Activated CD4-positive, CD25-positive, alpha-beta regulatory T cell treated with anti-CD3 and anti-CD28 coated beads, Interleukin-2, amount 50 U/mL, for 24 hours (primary cell): ENCODE measurements around the gene ALOX15.
A peak's percentile ranks its signal among the peaks of the same experiment; 100 is the strongest.
"Not testable (repeated sequence)": the region's sequence is repeated elsewhere in the genome, so short reads cannot be mapped to it uniquely, and the experiment has no call there.

ENCODE experiments used
- ATAC-seq, 2 donors: fragments of 150-1000 bp; cut with Tn5 transposase; one replicate each; pipeline ENCODE4 v1.10.0; 2021; ENCODE audit warnings: mild to moderate bottlenecking in 1 of 2, moderate library complexity in 1 of 2

The ALOX15 gene

DNA sequence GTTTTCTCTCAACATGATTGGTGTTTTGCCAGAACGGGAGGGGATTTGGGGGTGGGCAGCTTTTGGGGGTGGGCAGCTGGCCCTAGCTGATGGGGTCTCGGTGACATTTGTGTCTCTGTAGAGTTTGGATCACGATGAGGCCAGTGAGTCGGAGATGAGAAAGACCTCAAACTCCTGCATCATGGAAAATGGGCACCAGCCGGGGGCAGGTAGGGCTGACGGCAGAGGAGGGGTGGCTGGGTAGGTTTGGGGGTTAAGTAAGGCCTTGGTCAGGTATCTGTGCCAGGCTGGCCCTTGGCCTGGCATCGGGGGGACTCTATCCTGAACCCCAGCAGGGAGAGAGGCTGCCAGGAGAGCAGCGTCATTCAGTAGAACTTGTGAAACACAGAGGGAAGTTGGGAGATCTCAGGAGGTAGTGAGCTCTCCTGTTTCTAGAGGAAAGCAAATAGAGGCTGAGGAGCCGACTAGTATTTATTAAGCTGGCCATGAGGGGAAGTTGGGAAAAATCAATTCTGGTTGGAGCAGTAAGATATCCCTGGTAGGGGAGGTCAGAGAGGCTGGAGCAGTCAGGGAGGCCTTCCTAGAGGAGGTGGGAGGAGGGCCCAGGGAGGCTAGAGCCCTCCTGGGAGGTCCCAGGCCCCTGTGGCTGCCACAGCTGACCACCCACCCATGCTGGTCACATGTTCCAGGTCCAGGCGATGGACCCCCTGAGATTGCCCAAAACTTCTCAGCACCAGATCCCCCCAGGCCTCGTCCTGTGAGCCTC lies 49.1 kb downstream of the ALOX15 start:
- ATAC-seq, result no peak

DNA sequence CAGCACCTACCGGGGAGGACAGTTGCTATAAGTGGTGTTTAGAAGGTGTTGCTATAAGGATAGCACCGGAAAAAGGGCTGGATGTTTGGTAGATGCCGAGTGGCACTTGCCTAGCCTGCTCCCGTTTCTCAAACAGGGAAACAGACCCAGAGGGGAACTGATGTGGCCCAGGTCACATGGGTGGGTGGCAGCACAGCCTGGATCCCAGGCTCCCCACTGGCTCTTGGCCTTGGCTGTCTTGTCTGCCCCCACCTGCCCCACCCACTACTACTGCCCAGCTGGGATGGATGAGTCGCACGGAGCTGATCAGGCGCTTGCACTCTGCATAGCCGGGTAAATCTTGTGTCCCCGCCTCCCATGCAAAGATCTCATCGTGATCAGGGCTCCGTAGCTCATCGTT lies 49.9 kb downstream of the ALOX15 start:
- no peak for ATAC-seq

DNA sequence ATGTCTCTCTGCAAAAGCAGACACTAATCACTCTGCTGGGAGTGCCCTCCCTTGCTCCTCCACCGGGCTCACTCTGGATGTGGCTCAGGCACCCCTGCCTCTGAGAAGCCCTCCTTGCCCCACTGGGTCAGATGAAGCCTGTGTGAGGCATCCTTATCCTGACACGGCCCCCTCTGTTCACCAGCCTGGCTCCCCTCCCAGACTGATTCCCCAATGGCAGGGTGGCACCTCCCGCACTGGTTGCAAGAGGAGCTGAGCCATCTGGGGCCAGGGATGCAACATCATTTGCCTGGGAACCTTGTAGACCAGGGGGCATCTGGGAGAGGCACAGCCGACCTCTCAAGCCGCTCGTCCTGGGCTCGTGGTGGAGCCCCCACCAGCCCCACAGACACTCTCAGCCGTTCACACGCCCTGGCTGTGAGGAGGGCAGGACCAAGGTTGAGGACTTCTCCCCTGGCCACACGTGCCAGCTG lies 50.5 kb downstream of the ALOX15 start:
- ATAC-seq, result no peak

DNA sequence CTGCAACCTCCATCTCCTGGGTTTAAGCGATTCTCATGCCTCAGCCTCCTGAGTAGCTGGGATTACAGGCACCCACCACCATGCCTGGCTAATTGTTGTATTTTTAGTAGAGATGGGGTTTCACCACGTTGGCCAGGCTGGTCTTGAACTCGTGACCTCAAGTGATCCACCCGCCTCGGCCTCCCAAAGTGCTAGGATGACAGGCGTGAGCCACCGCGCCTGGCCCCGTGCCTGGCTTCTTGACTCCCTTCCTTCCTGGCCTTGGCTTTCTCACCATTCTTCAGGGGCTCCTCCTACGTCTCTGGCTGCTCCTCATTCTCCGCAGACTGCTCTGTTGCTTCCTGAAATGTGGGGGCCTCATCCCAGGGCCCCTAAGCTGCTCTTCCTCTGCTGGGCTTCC lies 51.4 kb downstream of the ALOX15 start:
- ATAC-seq, result not testable (repeated sequence)

DNA sequence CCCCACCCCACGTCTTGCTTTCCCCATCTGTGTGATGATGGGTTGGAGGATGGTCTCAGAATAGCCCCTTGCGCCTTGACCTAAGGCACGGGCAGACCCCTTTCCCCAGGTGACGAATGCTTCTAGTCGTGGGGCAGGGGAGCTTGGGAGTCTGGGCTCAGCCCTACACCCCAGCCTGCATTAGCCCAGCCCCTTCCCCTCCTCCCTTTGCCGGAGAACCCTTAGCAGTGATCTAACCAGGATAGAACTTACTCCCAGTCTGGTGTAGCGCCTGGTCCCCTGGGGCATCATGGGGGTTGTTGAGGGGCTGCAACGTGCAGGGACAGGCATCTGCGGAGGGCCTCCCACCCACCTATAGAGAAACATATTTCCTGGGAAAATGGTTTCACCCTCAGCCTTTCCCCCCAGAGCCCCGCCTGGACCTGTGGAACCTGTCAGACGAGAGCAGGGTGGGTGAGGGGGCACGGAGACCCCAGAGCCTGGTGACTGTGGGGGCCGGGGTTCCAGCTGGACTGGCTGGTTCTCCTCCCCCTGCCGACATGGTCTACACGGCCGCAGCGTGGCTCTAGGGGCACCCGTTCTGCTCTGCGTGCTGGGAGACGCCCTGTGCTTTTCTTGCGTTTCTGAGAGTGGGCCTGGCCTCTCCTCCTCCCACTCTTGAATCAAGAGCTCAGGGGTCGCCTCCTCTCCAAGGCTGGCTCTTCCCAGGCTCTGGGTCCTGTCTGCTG lies 52.4 kb downstream of the ALOX15 start:
- no peak for ATAC-seq

DNA sequence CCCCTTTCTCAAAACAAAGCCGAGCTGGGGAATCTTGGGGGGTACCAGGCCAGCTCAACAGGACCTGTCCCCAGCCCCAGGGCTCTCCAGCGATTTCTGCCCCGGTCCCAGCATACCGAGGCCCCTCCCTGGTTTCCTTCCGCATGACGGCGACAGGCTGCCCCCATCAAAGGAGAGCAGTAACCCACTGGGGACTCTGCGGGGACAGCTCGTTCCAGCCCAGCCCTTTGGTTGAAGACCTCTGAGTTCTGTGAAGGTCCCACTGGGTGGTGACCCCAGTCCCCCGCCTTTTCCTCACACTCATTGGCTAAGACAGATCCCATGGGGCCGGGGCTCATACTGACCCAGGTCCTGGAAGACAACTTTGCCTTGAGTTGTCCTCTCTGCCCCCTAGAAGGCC lies 53.1 kb downstream of the ALOX15 start:
- no peak for ATAC-seq

DNA sequence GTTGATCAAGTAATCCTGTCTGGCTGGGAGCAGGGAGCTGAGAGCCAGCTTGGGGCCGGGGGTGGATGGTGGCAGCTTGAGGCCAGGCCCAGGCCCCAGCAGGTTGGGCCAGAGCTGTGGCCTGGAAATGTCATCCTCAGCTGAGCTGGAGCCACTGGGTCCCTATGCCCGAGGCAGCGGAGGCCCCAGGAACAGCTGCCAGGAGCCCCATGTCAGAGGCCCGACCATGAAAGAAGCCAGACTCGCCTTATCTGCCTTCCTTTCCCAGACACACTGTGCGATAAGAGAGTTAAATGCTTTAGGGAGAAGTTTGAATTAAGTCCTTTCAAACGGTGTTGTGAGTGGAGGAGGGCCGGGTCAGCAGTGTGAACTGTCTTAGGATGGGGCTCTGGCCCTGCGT lies 53.7 kb downstream of the ALOX15 start:
- no peak for ATAC-seq

DNA sequence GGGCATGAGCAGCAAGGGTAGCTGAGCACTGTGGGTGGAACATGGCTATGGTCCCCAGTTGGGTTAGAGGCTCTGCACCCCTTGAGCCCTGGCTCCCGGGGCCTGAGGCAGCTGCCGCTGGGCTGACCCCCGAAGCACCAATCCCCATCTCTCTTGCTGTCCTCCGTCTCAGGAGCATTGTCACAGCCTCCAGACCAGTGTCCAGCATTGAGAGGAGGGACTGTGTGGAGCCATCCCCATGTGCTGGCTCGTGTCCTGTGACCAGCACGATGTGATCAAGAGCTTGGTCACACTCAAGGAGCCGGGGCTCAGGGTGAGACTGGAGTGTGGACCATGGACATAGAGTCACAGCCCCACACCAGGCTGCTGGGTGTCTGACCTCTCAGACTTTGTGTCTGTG lies 54.3 kb downstream of the ALOX15 start:
- no peak for ATAC-seq

DNA sequence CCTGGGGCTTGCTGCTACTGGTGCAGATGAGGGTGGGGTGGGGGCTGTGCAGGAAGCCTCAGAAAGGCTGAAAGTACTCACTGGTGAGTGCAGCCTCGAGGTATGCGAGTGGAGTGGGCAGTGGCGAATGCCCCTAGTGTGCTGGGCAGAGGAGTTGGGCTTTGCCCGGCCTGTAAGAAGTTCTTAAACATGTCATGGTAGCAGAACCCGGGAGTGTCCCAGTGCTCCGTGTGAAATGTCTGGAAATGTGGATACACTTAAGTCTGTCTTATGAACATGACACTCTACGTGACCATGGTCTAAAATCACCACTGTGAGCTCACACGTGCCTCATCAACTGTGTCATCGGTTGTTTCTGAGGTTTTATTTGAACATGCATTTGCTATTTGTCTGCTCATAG lies 55.4 kb downstream of the ALOX15 start:
- no peak for ATAC-seq

DNA sequence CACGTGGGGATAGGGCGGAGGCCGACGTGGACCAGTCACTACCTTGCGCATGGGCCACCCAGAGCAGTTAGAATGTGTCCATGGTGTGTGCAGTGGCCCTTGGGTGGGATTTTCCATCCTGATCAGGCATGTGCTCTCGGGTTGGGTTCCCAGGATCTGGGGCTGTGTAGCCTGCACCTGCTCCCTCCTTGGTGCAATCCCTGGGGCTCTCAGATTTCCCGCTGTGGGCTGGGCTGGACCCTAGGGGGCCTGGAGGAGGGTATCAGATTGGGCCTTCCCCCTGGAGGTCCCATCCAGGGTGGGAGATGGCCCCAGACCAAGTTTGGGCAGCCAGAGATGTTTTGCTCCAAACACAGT lies 55.9 kb downstream of the ALOX15 start:
- no peak for ATAC-seq

DNA sequence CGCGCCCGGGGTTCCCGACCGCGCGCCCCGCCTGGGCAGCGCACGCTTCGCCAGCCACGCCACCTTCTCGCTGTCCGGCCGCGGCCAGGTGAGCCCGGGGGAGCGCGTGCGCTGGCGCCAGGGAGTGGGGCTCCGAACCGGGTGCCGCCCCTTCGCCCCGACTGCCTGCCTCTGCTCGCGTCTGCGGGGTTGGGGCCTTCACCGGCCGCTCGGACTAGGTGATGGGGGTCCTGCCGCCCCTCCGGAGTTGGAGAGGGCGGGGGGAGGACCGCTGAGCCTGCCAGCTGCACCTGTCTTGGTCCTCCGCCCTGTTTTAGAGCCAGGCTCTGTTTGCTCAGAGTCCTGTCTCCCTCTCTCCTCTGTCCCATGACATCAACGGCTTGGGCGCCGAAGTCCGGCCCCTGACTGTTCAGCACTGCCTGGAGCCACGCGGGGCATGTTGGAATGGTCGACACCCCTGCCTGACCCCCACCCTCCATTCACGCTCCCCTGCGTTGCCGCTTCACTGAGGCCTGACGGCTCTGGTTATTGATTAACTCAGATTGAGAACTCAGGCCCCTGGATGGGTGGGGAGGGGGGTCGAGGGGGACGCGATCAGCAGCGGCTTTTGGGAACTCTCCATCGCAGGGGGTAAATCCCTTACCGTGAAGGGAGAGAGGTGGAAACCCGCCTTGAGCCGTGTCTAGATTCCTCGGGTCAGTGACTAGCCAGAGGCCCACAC lies 56.4 kb downstream of the ALOX15 start:
- no peak for ATAC-seq

DNA sequence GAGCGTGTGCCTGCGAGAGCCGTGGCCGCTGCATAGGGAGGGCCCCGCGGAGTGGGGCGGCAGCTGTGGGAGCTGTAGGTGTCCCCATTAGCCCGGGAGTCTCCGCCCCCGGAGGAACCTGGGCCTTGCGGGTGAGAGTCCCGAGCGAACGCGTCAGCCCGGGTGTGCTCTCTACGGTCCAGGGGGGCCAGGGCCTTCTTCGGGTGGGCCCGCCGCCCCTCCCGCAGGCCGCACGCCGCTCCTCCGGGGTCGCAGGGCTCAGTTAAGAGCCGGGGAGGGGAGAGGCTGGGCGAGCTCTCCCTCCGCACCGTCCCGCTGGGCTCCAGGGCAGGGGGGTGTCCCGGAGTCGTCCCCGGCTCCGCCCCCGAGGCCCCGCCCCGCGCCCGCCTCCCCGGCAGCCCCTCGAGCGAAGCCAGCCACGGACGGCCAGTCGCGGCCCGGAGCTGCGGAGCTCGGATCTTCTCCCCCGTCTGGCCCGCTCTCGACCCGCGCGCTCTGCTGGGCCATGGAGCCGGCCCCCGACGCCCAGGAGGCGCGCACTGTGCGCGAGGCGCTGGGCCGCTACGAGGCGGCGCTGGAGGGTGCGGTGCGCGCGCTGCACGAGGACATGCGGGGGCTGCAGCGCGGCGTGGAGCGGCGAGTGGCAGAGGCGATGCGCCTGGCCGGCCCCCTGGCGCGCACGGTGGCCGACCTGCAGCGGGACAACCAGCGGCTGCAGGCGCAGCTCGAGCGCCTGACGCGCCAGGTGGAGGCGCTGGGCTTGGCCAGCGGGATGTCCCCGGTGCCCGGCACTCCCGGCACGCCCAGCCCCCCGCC lies 57.2 kb downstream of the ALOX15 start, which contains the start of gene SMTNL2:
SMTNL2 (plus strand) TSS at position 429 of the 816 bp plus-strand sequence; CDS start at position 506, 77 bp downstream.
- ATAC-seq, result peak; percentile 34 to 39

DNA sequence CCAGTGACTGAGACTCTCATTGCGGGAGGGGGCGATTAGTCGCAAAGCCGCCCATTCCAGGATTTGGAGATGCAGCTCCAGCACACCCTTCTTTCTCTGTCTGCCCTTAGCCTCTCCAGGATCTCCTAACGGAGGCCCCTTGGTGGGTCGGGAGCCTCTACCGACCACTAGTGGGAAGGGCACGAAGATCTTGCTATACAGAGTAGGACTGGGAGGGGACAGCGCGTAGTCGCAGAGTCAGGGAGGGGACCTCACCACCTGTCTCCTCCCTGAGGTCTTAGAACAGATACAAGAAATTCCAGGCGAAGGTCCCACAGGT lies 57.7 kb downstream of the ALOX15 start:
- ATAC-seq, result peak; percentile 60 to 61

DNA sequence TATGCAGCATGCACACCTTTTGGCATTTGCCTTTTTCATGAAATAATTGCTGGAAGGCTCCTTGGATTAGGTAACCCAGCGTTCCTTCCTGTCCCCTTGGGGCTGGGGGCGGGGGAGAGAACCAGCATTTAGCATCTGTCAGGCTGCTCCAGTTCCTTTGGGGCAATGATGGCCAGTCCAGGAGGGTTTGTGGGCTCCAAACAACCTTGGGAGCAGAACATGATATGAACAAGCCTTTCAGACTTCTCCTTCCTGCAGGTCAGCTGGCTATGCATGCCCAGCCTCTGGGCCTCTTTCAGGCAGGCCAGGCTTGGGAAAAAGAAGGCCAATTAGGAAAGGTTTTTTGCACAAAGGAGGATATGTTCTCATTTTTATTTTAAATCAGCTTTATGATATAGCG lies 58.3 kb downstream of the ALOX15 start:
- ATAC-seq, result no peak

DNA sequence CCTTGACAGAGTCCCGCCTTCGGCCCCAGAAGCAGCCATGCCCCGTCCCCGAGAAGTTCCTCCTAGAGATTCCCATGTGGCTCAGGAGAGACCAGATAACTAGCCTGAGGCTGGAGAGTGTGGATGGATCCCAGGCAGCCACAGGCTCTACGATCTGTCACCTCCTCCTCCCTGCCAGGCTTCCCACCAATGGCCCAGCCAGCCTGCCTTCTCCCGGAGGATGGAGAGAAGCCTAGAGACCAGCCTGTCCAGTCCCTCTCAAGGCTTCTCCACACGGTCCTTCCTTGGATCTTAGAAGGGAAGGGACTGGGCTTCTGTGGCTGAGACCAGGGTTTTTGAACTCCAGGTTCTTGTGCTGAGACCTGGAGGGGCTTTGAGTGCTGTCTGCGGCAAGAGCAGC lies 58.8 kb downstream of the ALOX15 start:
- ATAC-seq, result no peak

DNA sequence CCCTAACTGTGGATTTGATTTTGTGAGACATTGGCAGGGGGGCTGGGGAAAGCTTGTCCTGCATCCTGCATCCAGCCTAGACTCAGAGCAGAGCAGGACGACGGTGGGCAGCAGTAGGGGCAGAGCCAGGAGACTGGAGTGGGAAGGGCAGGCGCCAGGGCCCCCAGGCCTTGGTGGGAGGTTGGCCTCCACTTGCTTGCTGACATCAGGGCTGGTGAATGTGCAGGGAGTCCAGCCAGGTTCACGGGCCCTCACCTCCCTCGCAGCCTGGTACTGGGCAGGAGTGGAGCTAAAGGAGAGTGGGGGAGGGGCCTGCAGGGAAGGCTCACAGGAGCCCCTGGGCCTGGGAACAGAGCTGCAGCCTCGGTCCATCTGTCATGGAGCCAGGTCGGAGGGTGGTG lies 59.4 kb downstream of the ALOX15 start:
- no peak for ATAC-seq
